Measurements from ENCODE around the gene PLD3.
A peak's percentile ranks its signal among the peaks of the same experiment; 100 is the strongest.

The PLD3 gene

DNA sequence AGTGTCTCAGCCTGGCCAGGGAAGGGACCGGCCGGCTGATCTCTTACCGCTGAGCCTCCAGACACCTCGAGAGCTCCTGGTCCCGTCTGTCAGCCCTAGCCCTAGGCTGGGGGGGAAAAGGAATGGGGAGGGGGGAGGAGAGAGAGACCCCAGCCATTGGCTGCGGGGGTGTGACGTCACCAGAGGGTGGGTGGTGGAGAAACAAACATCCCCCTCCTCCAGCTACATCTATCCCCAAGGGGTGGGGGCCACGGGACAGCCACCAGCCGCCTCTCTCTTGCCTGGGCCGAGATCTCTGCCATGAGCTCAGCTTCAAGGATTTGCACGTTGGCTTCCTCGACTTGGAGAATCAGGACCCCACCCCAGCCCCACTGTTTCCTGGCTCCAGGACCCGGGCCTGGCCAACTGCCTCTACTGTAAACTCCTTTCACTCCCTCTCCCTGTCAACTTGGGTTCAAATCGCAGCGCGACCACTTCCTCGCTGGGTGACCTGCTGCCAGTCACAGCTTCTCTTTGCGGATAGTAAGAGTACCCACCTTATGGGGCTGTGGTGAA lies 64.9 kb downstream of the PLD3 start, which contains the start of gene PRX:
TSS of gene PRX (minus strand) at position 88 of the 555 bp plus-strand sequence. CDS start 5,446 bp downstream, outside the sequence.
- no peak for DNase-seq (ENCODE audit: low read depth)

DNA sequence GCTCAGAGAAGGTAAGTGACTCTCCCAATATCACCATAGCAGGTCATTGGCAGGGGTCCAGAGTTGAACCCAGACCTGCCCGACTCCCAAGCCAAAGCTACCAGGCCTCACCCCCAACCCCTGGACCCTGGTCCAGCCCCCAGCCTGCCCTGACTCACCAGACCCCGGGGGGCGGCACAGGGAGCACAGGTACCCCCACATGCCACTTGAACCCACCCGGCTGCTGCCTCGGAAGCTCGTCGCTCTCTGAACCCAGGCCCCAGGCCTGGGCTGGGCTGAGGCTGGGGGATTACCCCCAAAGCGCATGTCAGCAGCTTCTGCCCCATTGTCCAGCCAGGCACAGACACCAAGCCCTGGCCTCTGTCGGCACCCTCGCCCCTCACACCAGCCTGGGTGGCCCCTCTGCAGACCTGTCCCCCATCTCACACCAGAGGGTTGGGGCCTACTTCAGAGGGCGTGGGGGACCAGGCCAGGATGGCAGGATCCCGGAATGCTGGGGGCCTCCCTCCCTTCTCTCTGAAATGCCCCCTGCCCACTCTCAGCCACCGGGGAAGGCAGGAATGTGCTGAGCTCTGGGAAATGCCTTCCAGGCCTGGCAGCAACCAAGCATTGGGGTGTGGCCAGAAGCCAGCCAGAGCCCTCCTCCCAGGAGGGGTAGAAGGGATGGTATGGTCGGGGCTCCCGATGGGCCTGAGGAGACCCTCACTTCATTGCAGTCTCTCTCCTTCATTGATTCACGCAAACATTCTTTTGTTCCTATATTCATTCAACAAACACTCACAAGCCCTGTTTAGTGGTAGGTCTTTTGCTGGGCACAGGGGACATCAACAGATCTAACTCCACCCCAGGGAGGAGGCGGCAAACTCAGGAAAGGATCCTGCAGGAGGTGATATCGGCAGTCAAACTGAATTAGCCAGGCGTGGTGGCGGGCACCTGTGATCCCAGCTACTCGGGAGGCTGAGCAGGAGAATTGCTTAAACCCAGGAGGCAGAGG lies 66.3 kb downstream of the PLD3 start:
- no peak for DNase-seq (ENCODE audit: low read depth)

- DNase-seq (ENCODE audit: low read depth), result no peak
These were observed 67.3 kb downstream of the PLD3 start for GRCh38 chr19:40415768-40416167.

GRCh38 chr19:40416918-40417642 lies 68.6 kb downstream of the PLD3 start:
- no peak for DNase-seq (ENCODE audit: low read depth)

GRCh38 chr19:40417643-40417981 lies 69.1 kb downstream of the PLD3 start:
- no peak for DNase-seq (ENCODE audit: low read depth)

GRCh38 chr19:40418040-40418439 lies 69.5 kb downstream of the PLD3 start:
- no peak for DNase-seq (ENCODE audit: low read depth)

DNA sequence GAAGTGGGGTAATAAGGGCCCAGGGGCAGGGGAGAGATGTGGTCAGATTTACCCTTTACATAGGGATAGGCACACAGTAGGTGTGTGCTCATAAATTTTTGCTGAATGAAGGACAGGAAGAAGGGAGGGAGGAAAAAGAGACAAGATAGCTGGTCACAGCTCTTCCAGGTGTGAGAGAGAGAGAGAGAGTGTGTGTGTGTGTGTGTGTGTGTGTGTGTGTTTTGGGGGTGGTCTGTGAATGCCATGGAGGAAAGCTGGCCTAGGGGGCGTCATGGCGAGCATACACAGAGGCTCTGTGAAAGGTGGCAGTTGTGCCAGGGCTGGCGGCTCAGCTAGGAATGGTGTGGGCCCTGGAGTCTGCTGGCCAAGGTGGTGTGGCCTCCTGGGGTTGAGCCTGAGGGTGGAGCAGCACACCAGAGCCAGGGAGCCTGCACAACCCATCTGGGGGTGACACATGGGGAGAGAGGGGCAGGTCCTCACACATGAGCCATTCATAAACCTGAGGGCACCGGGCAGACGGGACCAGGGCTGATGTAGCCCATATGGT lies 70.6 kb downstream of the PLD3 start:
- DNase-seq (ENCODE audit: low read depth), result no peak

- DNase-seq (ENCODE audit: low read depth), result no peak
These were observed 71.3 kb downstream of the PLD3 start for GRCh38 chr19:40419780-40420179.

- DNase-seq (ENCODE audit: low read depth), result no peak
These were observed 71.9 kb downstream of the PLD3 start for GRCh38 chr19:40420451-40420765.

- peak; percentile 58 for DNase-seq (ENCODE audit: low read depth)
These were observed 72.6 kb downstream of the PLD3 start for GRCh38 chr19:40420766-40421765.

GRCh38 chr19:40421993-40422747 lies 73.7 kb downstream of the PLD3 start:
- DNase-seq (ENCODE audit: low read depth), result no peak

- DNase-seq (ENCODE audit: low read depth), result no peak
These were observed 74.5 kb downstream of the PLD3 start for GRCh38 chr19:40422748-40423566.

- no peak for DNase-seq (ENCODE audit: low read depth)
These were observed 75.4 kb downstream of the PLD3 start for GRCh38 chr19:40423938-40424337.

GRCh38 chr19:40424637-40425449 lies 76.3 kb downstream of the PLD3 start:
- no peak for DNase-seq (ENCODE audit: low read depth)

GRCh38 chr19:40425450-40426287 lies 77.2 kb downstream of the PLD3 start, which contains the start of gene SERTAD1:
Gene SERTAD1 (minus strand): TSS chr19:40425992. CDS start chr19:40423546, 2,446 bp downstream.
- DNase-seq (ENCODE audit: low read depth), result peak; percentile 100

All from activated T-helper 1 cell treated with Interleukin-2 at 50 U/mL for 16 hours (primary cell).